H9 (cell line): ENCODE measurements around the gene NOP56. TPM values are rescaled to one million over a fixed set of nuclear protein-coding genes. Genes with fewer than 3 reads are reported as not detected.

Experiments used
- DNase-seq: peaks from one replicate; pipeline ENCODE4 v3.0.0-alpha.2; 2017
- H2AFZ ChIP-seq: one replicate; pipeline ENCODE4 v1.6.1; 2013; ENCODE audit warnings: mild to moderate bottlenecking, low read length, control low read depth, moderate library complexity
- H2AK5ac ChIP-seq: 2 replicates; pipeline ENCODE4 v1.6.1; 2013; ENCODE audit warnings: low read length, control low read depth, mixed read lengths; ENCODE audit not compliant: insufficient read length
- H2BK120ac ChIP-seq: one replicate; pipeline ENCODE4 v1.6.1; 2013; ENCODE audit warnings: low read depth, mild to moderate bottlenecking, low read length, control low read depth, inconsistent platforms; ENCODE audit not compliant: poor library complexity, severe bottlenecking
- H2BK12ac ChIP-seq: 2 replicates; pipeline ENCODE4 v1.6.1; 2013; ENCODE audit warnings: low read length, control low read depth, mixed read lengths, low read depth; ENCODE audit not compliant: insufficient read length
- H2BK15ac ChIP-seq: 2 replicates; pipeline ENCODE4 v1.6.1; 2013; ENCODE audit warnings: low read depth, low read length, control low read depth
- H2BK20ac ChIP-seq: one replicate; pipeline ENCODE4 v1.6.1; 2013; ENCODE audit warnings: low read depth, mild to moderate bottlenecking, low read length, control low read depth, inconsistent platforms; ENCODE audit not compliant: poor library complexity, severe bottlenecking
- H2BK5ac ChIP-seq: 2 replicates; pipeline ENCODE4 v1.6.1; 2013; ENCODE audit warnings: low read length, control low read depth, mixed read lengths; ENCODE audit not compliant: insufficient read length
- H3K14ac ChIP-seq: 2 replicates; pipeline ENCODE4 v1.6.1; 2013; ENCODE audit warnings: low read length, control low read depth; ENCODE audit not compliant: insufficient read depth
- H3K18ac ChIP-seq: 2 replicates; pipeline ENCODE4 v1.6.1; 2013; ENCODE audit warnings: low read depth, mild to moderate bottlenecking, mixed read lengths, low read length, control low read depth; ENCODE audit not compliant: insufficient read length
- H3K23ac ChIP-seq: 2 replicates; pipeline ENCODE4 v1.6.1; 2013; ENCODE audit warnings: low read length, control low read depth, mixed read lengths, low read depth; ENCODE audit not compliant: insufficient read length
- H3K23me2 ChIP-seq: 2 replicates; pipeline ENCODE4 v1.6.1; 2013; ENCODE audit warnings: low read depth, mild to moderate bottlenecking, mixed read lengths, low read length, control low read depth; ENCODE audit not compliant: insufficient read length, poor library complexity, severe bottlenecking
- H3K27ac ChIP-seq: 2 replicates; pipeline ENCODE4 v1.5.1; 2013; ENCODE audit warnings: low read length, control low read depth, mixed read lengths, low read depth; ENCODE audit not compliant: insufficient read length
- H3K27me3 ChIP-seq: 2 replicates; pipeline ENCODE4 v1.6.1; 2013; ENCODE audit warnings: low read length, control low read depth, inconsistent platforms; ENCODE audit not compliant: insufficient read depth
- H3K4ac ChIP-seq: 2 replicates; pipeline ENCODE4 v1.6.1; 2013; ENCODE audit warnings: low read depth, mild to moderate bottlenecking, control low read depth, inconsistent platforms, low read length, moderate library complexity
- H3K4me1 ChIP-seq: 2 replicates; pipeline ENCODE4 v1.6.1; 2013; ENCODE audit warnings: low read length, control low read depth, inconsistent platforms; ENCODE audit not compliant: insufficient read depth
- H3K4me2 ChIP-seq: 2 replicates; pipeline ENCODE4 v1.6.1; 2013; ENCODE audit warnings: low read length, control low read depth, mixed read lengths; ENCODE audit not compliant: insufficient read length, insufficient read depth
- H3K56ac ChIP-seq: 2 replicates; pipeline ENCODE4 v1.6.1; 2013; ENCODE audit warnings: low read depth, mild to moderate bottlenecking, mixed read lengths, low read length, control low read depth; ENCODE audit not compliant: insufficient read length
- H3K79me1 ChIP-seq: 2 replicates; pipeline ENCODE4 v1.6.1; 2013; ENCODE audit warnings: low read depth, mild to moderate bottlenecking, moderate library complexity, low read length, control low read depth, inconsistent platforms; ENCODE audit not compliant: insufficient read depth, poor library complexity, severe bottlenecking
- H3K79me2 ChIP-seq: 2 replicates; pipeline ENCODE4 v1.6.1; 2013; ENCODE audit warnings: low read length, control low read depth, inconsistent platforms; ENCODE audit not compliant: insufficient read depth
- H3K9ac ChIP-seq: 2 replicates; pipeline ENCODE4 v1.6.1; 2013; ENCODE audit warnings: low read length, control low read depth, mixed read lengths; ENCODE audit not compliant: insufficient read length; ENCODE audit errors: extremely low read depth
- H3K9me3 ChIP-seq: one replicate; pipeline ENCODE4 v1.6.1; 2013; ENCODE audit warnings: low read depth, low read length, inconsistent platforms; ENCODE audit not compliant: control insufficient read depth
- H3T11ph ChIP-seq: one replicate; pipeline ENCODE4 v1.6.1; 2013; ENCODE audit warnings: mild to moderate bottlenecking, low read length, control low read depth, inconsistent platforms
- H4K20me1 ChIP-seq: one replicate; pipeline ENCODE4 v1.6.1; 2013; ENCODE audit not compliant: control insufficient read depth, insufficient read length, insufficient read depth
- H4K5ac ChIP-seq: 2 replicates; pipeline ENCODE4 v1.6.1; 2013; ENCODE audit warnings: low read depth, mild to moderate bottlenecking, mixed read lengths, low read length, control low read depth; ENCODE audit not compliant: insufficient read length
- H4K8ac ChIP-seq: replicated peaks from 2 replicates; pipeline ENCODE4 v1.6.1; 2013; ENCODE audit warnings: low read length, control low read depth, mixed read lengths, low read depth; ENCODE audit not compliant: insufficient read length
- H4K91ac ChIP-seq: 2 replicates; pipeline ENCODE4 v1.6.1; 2013; ENCODE audit warnings: low read depth, mild to moderate bottlenecking, moderate library complexity, mixed read lengths, low read length, control low read depth; ENCODE audit not compliant: insufficient read length
- H3K27ac Mint-ChIP-seq, 3 experiments: 2 replicates in 2 of 3; 3 replicates in 1 of 3; pipeline ENCODE4 v1.8.0; 2020 to 2021; ENCODE audit warnings: mixed read lengths in 3 of 3, mild to moderate bottlenecking in 1 of 3, moderate library complexity in 1 of 3
- H3K27me3 Mint-ChIP-seq: 2 replicates; pipeline ENCODE4 v1.8.0; 2021; ENCODE audit warnings: low read depth, mild to moderate bottlenecking, moderate library complexity, mixed read lengths
- H3K36me3 Mint-ChIP-seq, 3 experiments: 2 replicates in 2 of 3; 3 replicates in 1 of 3; pipeline ENCODE4 v1.8.0; 2020 to 2021; ENCODE audit warnings: low read depth in 3 of 3, mixed read lengths in 3 of 3; ENCODE audit not compliant: insufficient read depth in 1 of 3
- H3K4me1 Mint-ChIP-seq, 2 experiments: 2 replicates each; pipeline ENCODE4 v1.8.0; 2020; ENCODE audit warnings: mixed read lengths in 2 of 2
- H3K4me3 Mint-ChIP-seq, 2 experiments: 2 replicates in 1 of 2; 3 replicates in 1 of 2; pipeline ENCODE4 v1.8.0; 2020 to 2021; ENCODE audit warnings: mild to moderate bottlenecking in 2 of 2, mixed read lengths in 2 of 2, moderate library complexity in 1 of 2
- H3K9me3 Mint-ChIP-seq, 2 experiments: 2 replicates in 1 of 2; 3 replicates in 1 of 2; pipeline ENCODE4 v1.8.0; 2020; ENCODE audit warnings: mild to moderate bottlenecking in 2 of 2, mixed read lengths in 2 of 2, moderate library complexity in 1 of 2
- WGBS: extraction: QIAGEN DNeasy Blood & Tissue Kit; methylation state at CpG from one replicate; pipeline ENCODE4 v1.1.7; 2013; ENCODE audit warnings: missing lambda C conversion rate, low lambda C conversion rate, mixed read lengths; ENCODE audit not compliant: insufficient read length; ENCODE audit errors: extremely low coverage; 5-methylcytosine and 5-hydroxymethylcytosine counted together
- total RNA-seq: library from RNA; stranded (reverse); gene quantifications from 2 replicates; pipeline ENCODE4 v1.2.1, GENCODE V29; 2021
- TF ChIP-seq, protein P1 (sequence below): fragments of 200-600 bp; sonication (generic); conservative IDR thresholded peaks from 3 replicates; pipeline ENCODE4 v1.8.0; 2021; ENCODE audit warnings: antibody characterized with exemption, mild to moderate bottlenecking

The NOP56 gene
- total RNA-seq, 1 experiment from 2014 or later, result 774 TPM

DNA sequence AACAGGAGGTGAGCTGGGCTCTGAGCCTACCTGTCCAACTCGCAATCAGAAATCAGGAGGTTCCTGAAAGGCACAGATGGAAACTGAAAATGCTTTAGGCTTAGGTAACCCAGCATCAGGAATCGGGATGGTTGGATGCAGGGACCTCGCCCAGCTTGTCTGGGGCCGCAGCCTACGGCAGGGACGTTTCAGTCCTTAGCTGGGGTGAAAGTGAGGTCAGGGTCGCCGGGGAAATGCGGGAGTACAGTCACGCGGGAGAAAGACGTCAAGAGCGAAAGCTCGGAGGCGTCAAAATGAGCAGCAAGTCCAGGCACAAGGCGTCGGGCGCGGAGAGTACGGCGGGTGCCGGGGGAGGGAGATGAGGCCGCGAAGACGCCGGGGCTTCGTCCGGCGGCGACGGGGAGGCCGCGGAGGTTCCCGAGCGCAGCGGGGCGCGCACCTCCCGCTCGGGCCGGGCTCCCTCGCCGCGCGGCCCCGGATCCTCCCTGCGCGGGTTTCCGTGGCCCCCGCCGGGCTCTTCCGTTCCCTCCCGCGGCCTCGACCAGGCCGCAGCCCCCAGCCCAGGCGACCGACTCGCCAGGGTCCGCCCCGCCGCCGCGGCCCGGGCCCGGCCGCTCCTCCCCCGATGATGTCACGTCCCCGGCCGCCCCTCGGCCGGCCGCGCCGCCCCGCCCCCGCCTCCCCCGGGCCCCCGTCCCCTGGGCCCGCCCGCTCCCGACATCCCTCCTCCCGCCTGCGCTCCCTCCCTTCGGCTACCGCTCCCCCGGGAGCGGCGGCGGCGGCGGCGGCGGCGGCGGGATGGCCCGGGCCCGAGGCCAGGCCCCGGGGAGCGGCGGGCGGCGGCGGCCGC is 39.8 kb downstream of the NOP56 start, which contains the start of gene EBF4:
Gene EBF4, plus strand, starts transcription at position 745 of the 850 bp plus-strand sequence. CDS start 866 bp downstream, outside the sequence.
- Histone ChIP-seq H4K20me1 (peaks cover 4% of the 10 kb centered on the region), H3K56ac (no peak within 1 kb of the TSS), H3K79me2 (no peaks in the 10 kb centered on the region), H2AK5ac (no peak within 1 kb of the TSS), H3K14ac (no peak within 1 kb of the TSS), H4K8ac (no peak within 1 kb of the TSS), H3K9me3 (no peaks in the 10 kb centered on the region), H3K4me2 (peak within 1 kb of the TSS; percentile 39), H3K23ac (no peak within 1 kb of the TSS), H3K79me1 (no peaks in the 10 kb centered on the region), H2AFZ (no peak within 1 kb of the TSS), H3K4me1 (no peaks in the 10 kb centered on the region), H2BK5ac (no peak within 1 kb of the TSS), H3K23me2 (peaks cover 4% of the 10 kb centered on the region), H3K9ac (no peak within 1 kb of the TSS), H2BK120ac (no peak within 1 kb of the TSS), H3K18ac (no peak within 1 kb of the TSS), H3K27me3 (peaks cover 55% of the 10 kb centered on the region), H2BK20ac (no peak within 1 kb of the TSS), H3T11ph (no peak within 1 kb of the TSS), H4K5ac (no peak within 1 kb of the TSS), H2BK12ac (no peak within 1 kb of the TSS), H2BK15ac (no peak within 1 kb of the TSS), H4K91ac (no peak within 1 kb of the TSS), H3K4ac (no peak within 1 kb of the TSS), H3K27ac (no peak within 1 kb of the TSS)
- Mint-ChIP-seq H3K27ac (peak within 1 kb of the TSS in 1 of 3 experiments; percentile 18; a peak in 1 of 7 replicates), H3K4me3 (peak within 1 kb of the TSS; percentile 81 to 86), H3K27me3 (peaks cover 86% of the 10 kb centered on the region), H3K9me3 (peaks cover 2 to 3% of the 10 kb centered on the region in 2 experiments), H3K36me3 (peaks cover 0 to 5% (median 0%) of the 10 kb centered on the region in 3 experiments; a peak in 2 of 7 replicates), H3K4me1 (peaks cover 20 to 39% of the 10 kb centered on the region in 2 experiments)
- DNase-seq, result peak; percentile 52
- TF ChIP-seq, protein P1, sequence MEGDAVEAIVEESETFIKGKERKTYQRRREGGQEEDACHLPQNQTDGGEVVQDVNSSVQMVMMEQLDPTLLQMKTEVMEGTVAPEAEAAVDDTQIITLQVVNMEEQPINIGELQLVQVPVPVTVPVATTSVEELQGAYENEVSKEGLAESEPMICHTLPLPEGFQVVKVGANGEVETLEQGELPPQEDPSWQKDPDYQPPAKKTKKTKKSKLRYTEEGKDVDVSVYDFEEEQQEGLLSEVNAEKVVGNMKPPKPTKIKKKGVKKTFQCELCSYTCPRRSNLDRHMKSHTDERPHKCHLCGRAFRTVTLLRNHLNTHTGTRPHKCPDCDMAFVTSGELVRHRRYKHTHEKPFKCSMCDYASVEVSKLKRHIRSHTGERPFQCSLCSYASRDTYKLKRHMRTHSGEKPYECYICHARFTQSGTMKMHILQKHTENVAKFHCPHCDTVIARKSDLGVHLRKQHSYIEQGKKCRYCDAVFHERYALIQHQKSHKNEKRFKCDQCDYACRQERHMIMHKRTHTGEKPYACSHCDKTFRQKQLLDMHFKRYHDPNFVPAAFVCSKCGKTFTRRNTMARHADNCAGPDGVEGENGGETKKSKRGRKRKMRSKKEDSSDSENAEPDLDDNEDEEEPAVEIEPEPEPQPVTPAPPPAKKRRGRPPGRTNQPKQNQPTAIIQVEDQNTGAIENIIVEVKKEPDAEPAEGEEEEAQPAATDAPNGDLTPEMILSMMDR, result no peak
- WGBS, result no CpG with 5 or more reads among the region's 106 CpGs
